ENCODE results near the gene ADAM11.

DNA sequence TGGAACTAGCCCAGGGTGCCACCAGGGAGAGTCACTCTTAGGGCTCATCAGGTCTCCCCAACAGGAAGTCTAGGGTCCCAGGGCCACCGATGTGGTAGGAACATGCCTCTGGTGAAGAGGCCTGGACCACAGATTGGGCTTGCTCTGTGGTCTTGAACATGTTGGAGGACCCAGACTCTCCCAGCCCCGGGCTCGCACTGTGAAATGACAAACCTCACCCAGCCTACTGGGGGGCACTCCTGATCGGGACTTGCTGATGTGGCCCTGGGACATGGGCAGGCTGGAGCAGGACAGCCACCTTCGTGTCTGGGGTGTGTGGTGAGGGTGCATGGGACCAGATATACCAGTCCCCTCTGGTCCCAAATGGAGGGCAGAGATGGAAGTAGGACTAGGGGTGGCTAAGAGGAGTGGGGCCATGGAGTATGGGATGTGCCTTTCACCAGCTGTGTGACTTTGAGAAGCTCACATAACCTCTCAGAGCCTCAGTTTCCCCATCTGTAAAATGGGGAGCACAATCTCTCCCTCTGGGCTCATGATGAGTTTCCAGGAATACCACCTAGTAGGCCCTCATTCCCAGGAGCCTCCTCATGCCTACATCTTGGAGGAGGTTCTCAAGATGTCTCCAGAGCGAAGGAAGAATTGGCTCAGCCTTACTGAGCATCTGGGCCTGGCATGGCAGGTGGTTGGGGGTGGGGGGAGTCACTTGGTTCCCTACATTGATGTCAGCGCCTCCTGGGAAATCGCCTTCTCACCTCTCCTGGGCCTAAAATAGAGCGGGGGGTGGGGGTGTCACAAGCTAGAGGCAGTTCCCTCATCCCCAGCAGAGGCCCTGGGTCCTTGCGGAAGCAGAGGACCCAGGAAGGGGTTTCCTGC is 1.5 kb upstream of the ADAM11 start:
- TF ChIP-seq, protein P1, sequence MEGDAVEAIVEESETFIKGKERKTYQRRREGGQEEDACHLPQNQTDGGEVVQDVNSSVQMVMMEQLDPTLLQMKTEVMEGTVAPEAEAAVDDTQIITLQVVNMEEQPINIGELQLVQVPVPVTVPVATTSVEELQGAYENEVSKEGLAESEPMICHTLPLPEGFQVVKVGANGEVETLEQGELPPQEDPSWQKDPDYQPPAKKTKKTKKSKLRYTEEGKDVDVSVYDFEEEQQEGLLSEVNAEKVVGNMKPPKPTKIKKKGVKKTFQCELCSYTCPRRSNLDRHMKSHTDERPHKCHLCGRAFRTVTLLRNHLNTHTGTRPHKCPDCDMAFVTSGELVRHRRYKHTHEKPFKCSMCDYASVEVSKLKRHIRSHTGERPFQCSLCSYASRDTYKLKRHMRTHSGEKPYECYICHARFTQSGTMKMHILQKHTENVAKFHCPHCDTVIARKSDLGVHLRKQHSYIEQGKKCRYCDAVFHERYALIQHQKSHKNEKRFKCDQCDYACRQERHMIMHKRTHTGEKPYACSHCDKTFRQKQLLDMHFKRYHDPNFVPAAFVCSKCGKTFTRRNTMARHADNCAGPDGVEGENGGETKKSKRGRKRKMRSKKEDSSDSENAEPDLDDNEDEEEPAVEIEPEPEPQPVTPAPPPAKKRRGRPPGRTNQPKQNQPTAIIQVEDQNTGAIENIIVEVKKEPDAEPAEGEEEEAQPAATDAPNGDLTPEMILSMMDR (IDR thresholded peaks at IDR 0.05): no peak
- TF ChIP-seq POLR2A (IDR thresholded peaks at IDR 0.05): no peak

Data from Peyer's patch (tissue), 4 donors.